ENCODE data around the gene ATP2B3.

DNA sequence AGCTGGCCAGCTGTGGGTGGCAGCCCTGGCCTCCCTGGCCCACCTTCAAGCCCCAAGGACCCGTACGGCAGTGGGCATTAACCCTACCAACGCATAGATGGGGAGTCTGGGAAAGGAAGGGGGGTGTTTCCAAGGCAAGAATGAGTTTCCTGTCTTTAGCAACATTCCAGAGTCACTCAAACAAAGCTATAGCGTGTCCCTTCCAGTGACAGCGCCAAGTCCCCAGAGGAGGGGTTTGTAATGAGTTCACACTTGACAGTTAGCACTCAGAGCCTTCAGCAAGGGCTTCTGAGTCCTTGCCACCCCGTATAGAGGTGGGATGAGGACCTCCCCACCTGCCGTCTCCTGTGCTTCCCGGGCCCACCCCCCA is 20.9 kb upstream of the ATP2B3 start:
- TF ChIP-seq POLR2A (IDR thresholded peaks at IDR 0.05) (no peak), CTCF (IDR thresholded peaks at IDR 0.05 in 4 of 5, conservative IDR thresholded peaks at IDR 0.05 in 1 of 5) (no peak)
